ENCODE results near the gene SMG5.

The SMG5 gene

DNA sequence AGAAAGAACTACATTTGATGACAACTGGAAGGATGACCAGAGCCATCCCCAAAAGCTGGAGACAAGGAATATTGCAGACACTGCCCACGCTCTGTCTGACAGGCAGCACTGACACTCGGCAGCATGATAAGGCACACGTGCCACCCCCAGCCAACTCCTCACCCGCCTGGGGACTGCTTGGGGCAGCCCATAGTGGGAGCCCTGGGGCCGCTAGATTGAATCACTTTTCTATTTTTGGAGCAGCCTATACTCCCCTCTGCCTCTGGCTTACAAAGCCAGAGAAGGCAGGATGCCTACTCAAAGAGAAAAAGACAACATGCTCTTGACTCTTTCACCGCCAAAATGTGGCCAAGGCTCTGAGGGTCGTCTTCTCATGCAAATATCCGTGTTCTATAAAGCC is 1.3 kb downstream of the SMG5 start:
- H3K36me3 ChIP-seq (ENCODE audit: control insufficient read depth, insufficient read depth, low read length): peaks cover 22% of the 10 kb centered on the region
- peak; percentile 56 for DNase-seq (ENCODE audit: extremely low read depth, insufficient read length)
- TF ChIP-seq, protein P1, sequence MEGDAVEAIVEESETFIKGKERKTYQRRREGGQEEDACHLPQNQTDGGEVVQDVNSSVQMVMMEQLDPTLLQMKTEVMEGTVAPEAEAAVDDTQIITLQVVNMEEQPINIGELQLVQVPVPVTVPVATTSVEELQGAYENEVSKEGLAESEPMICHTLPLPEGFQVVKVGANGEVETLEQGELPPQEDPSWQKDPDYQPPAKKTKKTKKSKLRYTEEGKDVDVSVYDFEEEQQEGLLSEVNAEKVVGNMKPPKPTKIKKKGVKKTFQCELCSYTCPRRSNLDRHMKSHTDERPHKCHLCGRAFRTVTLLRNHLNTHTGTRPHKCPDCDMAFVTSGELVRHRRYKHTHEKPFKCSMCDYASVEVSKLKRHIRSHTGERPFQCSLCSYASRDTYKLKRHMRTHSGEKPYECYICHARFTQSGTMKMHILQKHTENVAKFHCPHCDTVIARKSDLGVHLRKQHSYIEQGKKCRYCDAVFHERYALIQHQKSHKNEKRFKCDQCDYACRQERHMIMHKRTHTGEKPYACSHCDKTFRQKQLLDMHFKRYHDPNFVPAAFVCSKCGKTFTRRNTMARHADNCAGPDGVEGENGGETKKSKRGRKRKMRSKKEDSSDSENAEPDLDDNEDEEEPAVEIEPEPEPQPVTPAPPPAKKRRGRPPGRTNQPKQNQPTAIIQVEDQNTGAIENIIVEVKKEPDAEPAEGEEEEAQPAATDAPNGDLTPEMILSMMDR (IDR thresholded peaks at IDR 0.05; ENCODE audit: insufficient read depth, low read length, poor library complexity, severe bottlenecking): peak; percentile 35

DNA sequence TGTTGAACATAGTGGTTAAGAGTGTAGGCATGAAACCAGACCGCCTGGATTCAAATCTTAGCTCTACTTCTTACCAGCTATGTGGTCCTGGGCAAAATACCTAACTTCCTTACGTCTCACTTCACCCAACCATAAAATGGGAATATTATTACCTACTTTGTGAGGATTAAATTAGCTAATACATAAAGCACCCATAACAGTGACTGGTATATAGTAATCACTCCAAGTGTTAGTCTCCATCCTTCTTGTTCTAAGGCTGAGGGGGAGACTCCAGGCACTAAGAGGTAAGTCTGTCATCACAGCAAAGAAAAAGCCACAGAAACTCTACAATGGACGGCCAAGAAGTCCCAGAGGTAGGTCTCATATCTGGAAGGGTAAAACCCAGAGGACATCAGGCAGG is 2.8 kb downstream of the SMG5 start:
- TF ChIP-seq, protein P1 (IDR thresholded peaks at IDR 0.05; ENCODE audit: insufficient read depth, low read length, poor library complexity, severe bottlenecking): no peak
- no peaks in the 10 kb centered on the region for H3K27me3 ChIP-seq (replicated peaks; ENCODE audit: control insufficient read depth, insufficient read depth, low read length)
- DNase-seq (ENCODE audit: extremely low read depth, insufficient read length): no peak
- peaks cover 16% of the 10 kb centered on the region for H3K36me3 ChIP-seq (ENCODE audit: control insufficient read depth, insufficient read depth, low read length)
- H3K4me3 ChIP-seq (replicated peaks; ENCODE audit: low read depth, low read length): no peak overlapping the region

More for the DNA sequence above, 1.3 kb downstream of the SMG5 start:
- Histone ChIP-seq H3K4me3 (replicated peaks; ENCODE audit: low read depth, low read length) (peak overlapping the region; percentile 82), H3K27me3 (replicated peaks; ENCODE audit: control insufficient read depth, insufficient read depth, low read length) (no peaks in the 10 kb centered on the region)

GRCh38 chr1:156276966-156277381 is 5.7 kb downstream of the SMG5 start:
- Histone ChIP-seq H3K4me3 (replicated peaks; ENCODE audit: low read depth, low read length) (no peak overlapping the region), H3K36me3 (ENCODE audit: control insufficient read depth, insufficient read depth, low read length) (peaks cover 29% of the 10 kb centered on the region), H3K27me3 (replicated peaks; ENCODE audit: control insufficient read depth, insufficient read depth, low read length) (no peaks in the 10 kb centered on the region)
- TF ChIP-seq, protein P1 (IDR thresholded peaks at IDR 0.05; ENCODE audit: insufficient read depth, low read length, poor library complexity, severe bottlenecking): no peak
- DNase-seq (ENCODE audit: extremely low read depth, insufficient read length): no peak

DNA sequence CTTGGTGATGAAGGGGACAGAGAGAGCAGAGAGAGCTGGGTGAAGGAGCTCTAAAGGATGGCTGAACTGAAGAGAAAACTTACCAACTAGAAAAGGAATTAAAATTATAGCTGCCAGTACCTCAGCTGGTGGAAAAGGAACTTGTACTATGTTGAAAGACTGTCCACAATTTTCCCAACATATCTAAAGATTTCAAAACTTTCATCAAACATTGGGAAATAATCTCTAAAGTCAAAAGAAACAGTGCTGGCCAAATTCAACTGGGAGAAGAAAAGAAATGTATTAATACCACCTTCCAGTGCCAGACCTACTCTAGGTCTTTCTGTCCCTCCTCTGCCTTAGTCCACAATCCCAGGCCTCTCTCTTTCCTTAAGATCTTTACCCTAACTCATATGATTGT is 6.1 kb downstream of the SMG5 start:
- Histone ChIP-seq H3K36me3 (ENCODE audit: control insufficient read depth, insufficient read depth, low read length) (peaks cover 30% of the 10 kb centered on the region), H3K4me3 (replicated peaks; ENCODE audit: low read depth, low read length) (no peak overlapping the region), H3K27me3 (replicated peaks; ENCODE audit: control insufficient read depth, insufficient read depth, low read length) (no peaks in the 10 kb centered on the region)
- TF ChIP-seq, protein P1 (IDR thresholded peaks at IDR 0.05; ENCODE audit: insufficient read depth, low read length, poor library complexity, severe bottlenecking): no peak
- no peak for DNase-seq (ENCODE audit: extremely low read depth, insufficient read length)

DNA sequence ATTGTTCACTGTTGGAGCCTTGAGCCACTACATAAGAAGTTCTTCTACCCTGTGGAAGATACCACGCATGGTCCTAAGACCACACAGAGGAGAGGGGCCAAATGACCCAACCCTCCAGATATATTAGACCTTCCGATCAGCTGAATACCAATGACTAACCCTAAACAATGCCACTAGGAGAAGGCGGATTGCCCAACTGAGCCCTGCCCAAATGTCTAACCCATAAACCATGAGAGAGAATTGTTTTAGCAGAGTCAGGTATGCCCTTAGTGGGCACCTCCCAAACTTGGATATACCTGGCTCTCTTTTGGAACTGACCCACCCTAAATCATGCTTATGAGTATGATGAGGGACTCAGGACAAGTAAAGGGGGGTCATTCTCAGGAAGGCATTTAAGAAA is 12.3 kb downstream of the SMG5 start:
- no peak for DNase-seq (ENCODE audit: extremely low read depth, insufficient read length)
- Histone ChIP-seq H3K27me3 (replicated peaks; ENCODE audit: control insufficient read depth, insufficient read depth, low read length) (no peaks in the 10 kb centered on the region), H3K4me3 (replicated peaks; ENCODE audit: low read depth, low read length) (no peak overlapping the region), H3K36me3 (ENCODE audit: control insufficient read depth, insufficient read depth, low read length) (peaks cover 41% of the 10 kb centered on the region)
- TF ChIP-seq, protein P1 (IDR thresholded peaks at IDR 0.05; ENCODE audit: insufficient read depth, low read length, poor library complexity, severe bottlenecking): no peak

DNA sequence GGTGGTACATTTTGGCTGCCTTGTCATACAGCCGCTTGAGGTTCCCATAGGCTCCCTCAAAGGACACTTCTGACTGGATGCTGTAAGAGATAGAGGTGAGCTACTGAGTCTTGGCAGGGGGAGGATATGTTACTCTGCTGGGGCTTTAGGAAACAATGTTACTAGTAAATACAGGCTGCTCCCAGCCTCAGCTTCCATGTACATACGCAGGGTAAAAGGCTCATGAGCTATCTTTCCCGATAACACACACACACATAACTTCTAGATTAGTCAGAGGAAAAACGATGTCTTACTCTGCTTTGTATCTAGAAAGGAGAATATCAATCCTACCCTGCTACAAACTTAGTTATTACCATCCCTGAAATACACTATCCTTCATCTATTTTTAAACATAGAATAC is 14.3 kb downstream of the SMG5 start:
- H3K36me3 ChIP-seq (ENCODE audit: control insufficient read depth, insufficient read depth, low read length): peaks cover 43% of the 10 kb centered on the region
- H3K27me3 ChIP-seq (replicated peaks; ENCODE audit: control insufficient read depth, insufficient read depth, low read length): no peaks in the 10 kb centered on the region
- TF ChIP-seq, protein P1 (IDR thresholded peaks at IDR 0.05; ENCODE audit: insufficient read depth, low read length, poor library complexity, severe bottlenecking): no peak
- H3K4me3 ChIP-seq (replicated peaks; ENCODE audit: low read depth, low read length): no peak overlapping the region
- DNase-seq (ENCODE audit: extremely low read depth, insufficient read length): no peak
